WTC11 (cell line): ENCODE data around the gene ZNF761.

Experiments
- CBFB ChIP-seq: sonication (generic); formaldehyde crosslinking; IDR thresholded peaks from 2 replicates; pipeline ENCODE4 v1.8.1; 2022; ENCODE audit warnings: mild to moderate bottlenecking, low read depth, missing genetic modification reagents
- CREM ChIP-seq: sonication (generic); formaldehyde crosslinking; IDR thresholded peaks from 2 replicates; pipeline ENCODE4 v1.8.1; 2022; ENCODE audit warnings: mild to moderate bottlenecking, missing genetic modification reagents, moderate library complexity
- CTCF ChIP-seq: fragments of 200-600 bp; IDR thresholded peaks from 2 replicates; pipeline ENCODE4 v1.8.0; 2022; ENCODE audit warnings: antibody characterized with exemption
- USF1 ChIP-seq: sonication (generic); formaldehyde crosslinking; IDR thresholded peaks from 2 replicates; pipeline ENCODE4 v1.8.0; 2022; ENCODE audit warnings: mild to moderate bottlenecking, missing genetic modification reagents

GRCh38 chr19:53504885-53505284, 73.1 kb downstream of the ZNF761 start:
- no peak for TF ChIP-seq CTCF
- no peak for TF ChIP-seq USF1 (CRISPR knock-in tag)
- no peak for TF ChIP-seq CREM (CRISPR knock-in tag)
- no peak for TF ChIP-seq CBFB (CRISPR knock-in tag)
